DOHH2 (cell line): ENCODE measurements around the gene SMOC2.

Experiments used
- H3F3A ChIP-seq: fragments of 200-600 bp; sonication (generic), shearing (Covaris generic); 2 replicates; pipeline ENCODE4 v1.6.0; 2016; ENCODE audit warnings: antibody characterized with exemption, mild to moderate bottlenecking; ENCODE audit not compliant: control insufficient read depth, insufficient read depth
- H3K27ac ChIP-seq: fragments of 200-600 bp; sonication (generic); 2 replicates; pipeline ENCODE4 v1.5.1; 2014; ENCODE audit warnings: low read depth, mild to moderate bottlenecking, low read length, moderate library complexity
- H3K27me3 ChIP-seq: fragments of 200-600 bp; sonication (generic); 2 replicates; pipeline ENCODE4 v1.6.1; 2014; ENCODE audit warnings: mild to moderate bottlenecking, low read length, mixed read lengths; ENCODE audit not compliant: control insufficient read depth
- H3K36me3 ChIP-seq: fragments of 200-600 bp; sonication (generic); 2 replicates; pipeline ENCODE4 v1.6.1; 2014; ENCODE audit warnings: mild to moderate bottlenecking, low read length, moderate library complexity, mixed read lengths; ENCODE audit not compliant: control insufficient read depth
- H3K4me1 ChIP-seq: fragments of 200-600 bp; sonication (generic); 2 replicates; pipeline ENCODE4 v1.6.1; 2014; ENCODE audit warnings: mild to moderate bottlenecking, low read length, mixed read lengths; ENCODE audit not compliant: control insufficient read depth
- H3K4me2 ChIP-seq: fragments of 200-600 bp; sonication (generic); 2 replicates; pipeline ENCODE4 v1.6.0; 2014; ENCODE audit warnings: mild to moderate bottlenecking, low read length, moderate library complexity
- H3K4me3 ChIP-seq: fragments of 200-600 bp; sonication (generic); 2 replicates; pipeline ENCODE4 v1.5.1; 2014; ENCODE audit warnings: mild to moderate bottlenecking, low read length, mixed read lengths
- H3K79me2 ChIP-seq: fragments of 200-600 bp; sonication (generic); 2 replicates; pipeline ENCODE4 v1.6.1; 2014; ENCODE audit warnings: mild to moderate bottlenecking, low read length, mixed read lengths; ENCODE audit not compliant: control insufficient read depth
- H3K9me2 ChIP-seq: fragments of 200-600 bp; sonication (generic); replicated peaks from 2 replicates; pipeline ENCODE4 v1.6.1; 2014; ENCODE audit warnings: mild to moderate bottlenecking, low read length, mixed read lengths; ENCODE audit not compliant: control insufficient read depth
- H3K9me3 ChIP-seq: fragments of 200-600 bp; sonication (generic); 2 replicates; pipeline ENCODE4 v1.6.1; 2014; ENCODE audit warnings: antibody characterized with exemption, low read length, mixed read lengths; ENCODE audit not compliant: control insufficient read depth, insufficient read depth
- H4K20me1 ChIP-seq: fragments of 200-600 bp; sonication (generic); 2 replicates; pipeline ENCODE4 v1.6.0; 2014; ENCODE audit warnings: low read depth, mild to moderate bottlenecking, antibody characterized with exemption, low read length, moderate library complexity; ENCODE audit not compliant: control insufficient read depth, insufficient read depth
- EZH2phosphoT487 ChIP-seq: fragments of 200-600 bp; sonication (generic); IDR thresholded peaks from 2 replicates; pipeline ENCODE4 v1.6.1; 2017; ENCODE audit warnings: borderline replicate concordance, mild to moderate bottlenecking, antibody characterized with exemption, low read length, moderate library complexity, mixed read lengths
- TF ChIP-seq, protein P1 (sequence below): fragments of 200-600 bp; sonication (generic); IDR thresholded peaks from one replicate; pipeline ENCODE4 v1.5.1; 2014; ENCODE audit warnings: antibody characterized with exemption, mild to moderate bottlenecking, low read depth, low read length; ENCODE audit not compliant: poor library complexity, severe bottlenecking

The SMOC2 gene

DNA sequence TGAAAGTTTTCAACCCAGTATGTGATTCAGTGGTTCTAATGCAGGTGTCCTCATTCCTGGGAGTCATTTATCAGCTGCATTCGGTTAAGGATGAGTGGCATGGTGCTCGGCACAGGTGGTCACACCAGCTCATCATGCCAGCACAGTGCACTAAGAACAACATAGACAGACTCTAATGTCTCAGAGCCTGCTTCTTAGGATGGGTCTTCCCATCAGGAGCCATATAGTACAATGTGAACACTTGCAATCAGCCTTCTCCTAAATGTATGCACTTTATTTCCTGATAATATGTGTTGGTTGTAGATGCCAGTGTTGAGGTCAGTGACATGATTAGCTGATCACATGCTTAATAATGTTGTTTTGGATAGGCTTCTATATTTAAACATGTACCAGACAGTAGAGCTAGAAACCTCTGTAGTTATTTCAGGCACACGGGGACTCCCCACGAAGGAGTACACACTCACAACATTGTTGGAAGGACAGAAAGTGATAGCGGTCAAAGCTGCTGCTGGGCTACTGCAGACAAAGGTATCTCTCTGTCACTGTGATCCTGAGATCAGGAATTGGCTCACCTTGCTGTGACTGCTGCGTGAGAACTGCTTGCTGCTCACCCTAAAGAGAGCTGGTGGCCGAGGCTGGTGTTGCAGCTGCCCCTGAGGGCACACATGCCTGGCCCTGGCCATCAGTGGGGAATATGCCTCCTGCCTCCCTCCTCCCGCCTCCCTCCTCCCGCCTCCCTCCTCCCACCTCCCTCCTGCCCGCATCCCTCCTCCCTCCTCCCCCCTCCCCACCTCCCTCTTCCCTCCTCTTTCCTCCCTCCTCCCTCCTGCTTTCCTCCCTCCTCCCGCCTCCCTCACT is 195.4 kb downstream of the SMOC2 start:
- Histone ChIP-seq H4K20me1 (no peaks in the 10 kb centered on the region), H3K4me2 (no peak overlapping the region), H3F3A (no peaks in the 10 kb centered on the region), H3K4me1 (no peaks in the 10 kb centered on the region), H3K79me2 (no peaks in the 10 kb centered on the region), H3K9me3 (no peaks in the 10 kb centered on the region; the same call in 1 of the 2 replicates), H3K9me2 (no peaks in the 10 kb centered on the region), H3K4me3 (no peak overlapping the region), H3K27ac (no peak overlapping the region), H3K27me3 (no peaks in the 10 kb centered on the region), H3K36me3 (no peaks in the 10 kb centered on the region)
- TF ChIP-seq, protein P1, sequence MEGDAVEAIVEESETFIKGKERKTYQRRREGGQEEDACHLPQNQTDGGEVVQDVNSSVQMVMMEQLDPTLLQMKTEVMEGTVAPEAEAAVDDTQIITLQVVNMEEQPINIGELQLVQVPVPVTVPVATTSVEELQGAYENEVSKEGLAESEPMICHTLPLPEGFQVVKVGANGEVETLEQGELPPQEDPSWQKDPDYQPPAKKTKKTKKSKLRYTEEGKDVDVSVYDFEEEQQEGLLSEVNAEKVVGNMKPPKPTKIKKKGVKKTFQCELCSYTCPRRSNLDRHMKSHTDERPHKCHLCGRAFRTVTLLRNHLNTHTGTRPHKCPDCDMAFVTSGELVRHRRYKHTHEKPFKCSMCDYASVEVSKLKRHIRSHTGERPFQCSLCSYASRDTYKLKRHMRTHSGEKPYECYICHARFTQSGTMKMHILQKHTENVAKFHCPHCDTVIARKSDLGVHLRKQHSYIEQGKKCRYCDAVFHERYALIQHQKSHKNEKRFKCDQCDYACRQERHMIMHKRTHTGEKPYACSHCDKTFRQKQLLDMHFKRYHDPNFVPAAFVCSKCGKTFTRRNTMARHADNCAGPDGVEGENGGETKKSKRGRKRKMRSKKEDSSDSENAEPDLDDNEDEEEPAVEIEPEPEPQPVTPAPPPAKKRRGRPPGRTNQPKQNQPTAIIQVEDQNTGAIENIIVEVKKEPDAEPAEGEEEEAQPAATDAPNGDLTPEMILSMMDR, result no peak
- no peak for TF ChIP-seq EZH2phosphoT487

DNA sequence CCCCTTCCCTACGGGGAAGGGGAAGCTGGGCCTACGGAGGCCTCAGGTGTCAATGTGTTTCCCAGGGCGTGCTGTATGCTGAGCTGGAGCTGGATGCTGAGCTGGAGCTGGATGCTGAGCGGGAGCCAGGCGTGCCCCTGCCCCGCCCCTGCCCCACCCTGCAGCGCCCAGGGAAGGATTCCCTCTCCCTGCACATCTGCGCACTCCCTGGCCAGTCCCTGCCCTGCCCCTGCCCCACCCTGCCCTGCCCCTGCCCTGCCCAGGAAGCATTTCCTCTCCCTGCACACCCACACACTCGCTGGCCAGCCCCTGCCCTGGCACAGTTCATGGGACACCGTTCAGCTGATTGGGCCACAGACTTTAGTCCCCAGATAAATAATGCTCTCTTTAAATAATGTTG is 196.8 kb downstream of the SMOC2 start:
- TF ChIP-seq, protein P1, result no peak
- TF ChIP-seq EZH2phosphoT487, result no peak
- Histone ChIP-seq H3K36me3 (no peaks in the 10 kb centered on the region), H3K9me3 (no peaks in the 10 kb centered on the region)

DNA sequence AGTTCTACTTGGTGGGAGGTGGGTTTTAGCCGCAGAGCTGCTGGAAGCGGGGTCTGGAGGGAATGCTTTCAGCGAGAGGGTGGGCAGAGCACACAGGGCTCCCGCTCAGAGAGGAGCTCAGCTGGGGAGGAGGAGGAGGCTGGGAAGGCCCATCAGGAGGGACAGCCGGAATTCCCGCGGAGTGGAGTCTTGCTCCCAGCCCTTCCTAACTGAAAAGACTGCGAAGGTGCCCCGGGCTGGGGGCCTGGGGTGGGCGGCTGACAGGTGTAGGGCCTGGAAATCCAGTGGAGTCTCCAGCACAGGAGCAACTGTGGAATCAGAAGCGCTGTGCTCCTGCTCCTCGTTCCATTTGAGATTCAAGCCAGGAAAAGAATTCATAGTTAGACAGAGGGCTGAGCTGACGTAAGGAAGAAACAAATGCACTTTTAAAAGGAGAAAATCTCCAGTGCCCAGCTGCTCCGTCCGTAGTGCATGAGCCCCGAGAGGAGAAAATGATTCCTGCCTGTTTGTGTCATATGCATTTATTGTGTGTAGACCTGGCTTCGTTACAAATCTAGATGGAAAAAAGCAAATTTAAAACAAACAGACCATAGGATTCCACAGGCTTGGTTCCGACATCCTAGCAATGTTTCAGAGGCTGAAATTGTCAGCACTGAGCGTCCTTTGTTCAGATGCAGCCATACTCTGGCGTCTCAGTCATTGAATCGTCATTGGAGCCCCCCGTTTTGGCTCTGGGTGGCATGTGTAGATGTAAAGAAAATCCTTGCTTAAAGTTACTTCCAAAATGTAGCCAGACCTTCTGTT is 197.7 kb downstream of the SMOC2 start:
- H3F3A ChIP-seq, result no peaks in the 10 kb centered on the region
- no peak overlapping the region for H3K4me3 ChIP-seq
- no peak overlapping the region for H3K4me2 ChIP-seq
- no peaks in the 10 kb centered on the region for H3K79me2 ChIP-seq
- H3K36me3 ChIP-seq, result no peaks in the 10 kb centered on the region
- H3K9me3 ChIP-seq, result no peaks in the 10 kb centered on the region; the same call in 1 of the 2 replicates
- TF ChIP-seq EZH2phosphoT487, result no peak
- TF ChIP-seq, protein P1, result no peak
- no peaks in the 10 kb centered on the region for H4K20me1 ChIP-seq
- no peaks in the 10 kb centered on the region for H3K27me3 ChIP-seq
- H3K27ac ChIP-seq, result no peak overlapping the region
- no peaks in the 10 kb centered on the region for H3K9me2 ChIP-seq
- H3K4me1 ChIP-seq, result no peaks in the 10 kb centered on the region

More for the DNA sequence above, 196.8 kb downstream of the SMOC2 start:
- Histone ChIP-seq H3F3A (no peaks in the 10 kb centered on the region), H3K9me2 (no peaks in the 10 kb centered on the region), H3K4me3 (no peak overlapping the region), H3K79me2 (no peaks in the 10 kb centered on the region), H3K4me2 (no peak overlapping the region), H4K20me1 (no peaks in the 10 kb centered on the region), H3K27me3 (no peaks in the 10 kb centered on the region), H3K4me1 (no peaks in the 10 kb centered on the region), H3K27ac (no peak overlapping the region)
